Lower leg skin (tissue), 3 donors: ENCODE results near the gene ALX4.

ENCODE experiments used
- CTCF ChIP-seq, 3 donors: fragments of 450-650 bp; IDR thresholded peaks; one replicate each; pipeline ENCODE4 v1.5.1; 2016; ENCODE audit warnings: antibody characterized with exemption in 3 of 3, mild to moderate bottlenecking in 3 of 3, moderate library complexity in 2 of 3
- POLR2A ChIP-seq, 2 donors: fragments of 450-650 bp; IDR thresholded peaks; one replicate each; pipeline ENCODE4 v1.6.1; 2016 to 2017; ENCODE audit warnings: antibody characterized with exemption in 2 of 2, mild to moderate bottlenecking in 1 of 2, moderate library complexity in 1 of 2

GRCh38 chr11:44321059-44321458 lies 11.1 kb upstream of the ALX4 start:
- TF ChIP-seq POLR2A (IDR thresholded peaks at IDR 0.05) (no peak), CTCF (IDR thresholded peaks at IDR 0.05) (no peak)
